ENCODE results near the gene CNOT11.
"Not testable (repeated sequence)": the region's sequence is repeated elsewhere in the genome, so short reads cannot be mapped to it uniquely, and the experiment has no call there.

The CNOT11 gene

GRCh38 chr2:101252408-101253012, at the start of gene CNOT11:
CNOT11 (plus strand) TSS chr2:101252886; CDS start chr2:101252965, 79 bp downstream.
- peak; percentile 97 for DNase-seq (ENCODE audit: low read depth)
- TF ChIP-seq CTCF (conservative IDR thresholded peaks at IDR 0.05; ENCODE audit: control insufficient read depth, insufficient read depth, low read depth, low read length): no peak
- peak within 1 kb of the TSS; percentile 60 for H3K4me3 ChIP-seq (ENCODE audit: control insufficient read depth, low read depth, low read length)

GRCh38 chr2:101204400-101205115, 48.1 kb upstream of the CNOT11 start:
- no peak overlapping the region for H3K4me3 ChIP-seq (ENCODE audit: control insufficient read depth, low read depth, low read length)
- peak; percentile 26 for TF ChIP-seq CTCF (conservative IDR thresholded peaks at IDR 0.05; ENCODE audit: control insufficient read depth, insufficient read depth, low read depth, low read length)
- DNase-seq (ENCODE audit: low read depth): no peak

GRCh38 chr2:101205521-101206479, 46.9 kb upstream of the CNOT11 start:
- peak overlapping the region; percentile 22 for H3K4me3 ChIP-seq (ENCODE audit: control insufficient read depth, low read depth, low read length)
- DNase-seq (ENCODE audit: low read depth): peak; percentile 89
- TF ChIP-seq CTCF (conservative IDR thresholded peaks at IDR 0.05; ENCODE audit: control insufficient read depth, insufficient read depth, low read depth, low read length): peak; percentile 67

- H3K4me3 ChIP-seq (ENCODE audit: control insufficient read depth, low read depth, low read length): no peak overlapping the region
- no peak for TF ChIP-seq CTCF (conservative IDR thresholded peaks at IDR 0.05; ENCODE audit: control insufficient read depth, insufficient read depth, low read depth, low read length)
- DNase-seq (ENCODE audit: low read depth): no peak
These were observed 43.9 kb upstream of the CNOT11 start for GRCh38 chr2:101208830-101209229.

GRCh38 chr2:101219246-101219645, 33.4 kb upstream of the CNOT11 start:
- no peak for TF ChIP-seq CTCF (conservative IDR thresholded peaks at IDR 0.05; ENCODE audit: control insufficient read depth, insufficient read depth, low read depth, low read length)
- H3K4me3 ChIP-seq (ENCODE audit: control insufficient read depth, low read depth, low read length): no peak overlapping the region
- DNase-seq (ENCODE audit: low read depth): no peak

- not testable (repeated sequence) for H3K4me3 ChIP-seq (ENCODE audit: control insufficient read depth, low read depth, low read length); DNase-seq (ENCODE audit: low read depth)
These were observed 32.6 kb upstream of the CNOT11 start for GRCh38 chr2:101220091-101220490.

All from fibroblast of mammary gland (primary cell).